Measurements from ENCODE around the gene CRYBG2.
A peak's percentile ranks its signal among the peaks of the same experiment; 100 is the strongest.

The CRYBG2 gene

GRCh38 chr1:26322042-26322331 is 31.9 kb downstream of the CRYBG2 start:
- in situ Hi-C loops (cut with MboI; ENCODE audit: low pct_unique_long_range_greater_than_20kb, low sequenced_read_pairs, unreplicated experiment): loop anchor here (5.0 kb wide), 1 partner anchor 35 kb away; no protein-coding TSS in a partner anchor
- TF ChIP-seq CTCF (IDR thresholded peaks at IDR 0.05; ENCODE audit: extremely low read depth, insufficient read depth, missing control alignments): no peak
- DNase-seq (ENCODE audit: low spot score): no peak

GRCh38 chr1:26321315-26322041 is 32.5 kb downstream of the CRYBG2 start:
- in situ Hi-C loops (cut with MboI; ENCODE audit: low pct_unique_long_range_greater_than_20kb, low sequenced_read_pairs, unreplicated experiment): loop anchor here (5.0 kb wide), 1 partner anchor 34 kb away; no protein-coding TSS in a partner anchor
- peak; percentile 91 for TF ChIP-seq CTCF (IDR thresholded peaks at IDR 0.05; ENCODE audit: extremely low read depth, insufficient read depth, missing control alignments)
- DNase-seq (ENCODE audit: low spot score): peak; percentile 86

- in situ Hi-C loops (cut with MboI; ENCODE audit: low pct_unique_long_range_greater_than_20kb, low sequenced_read_pairs, unreplicated experiment): loop anchor here (5.0 kb wide), 1 partner anchor 34 kb away; no protein-coding TSS in a partner anchor
- TF ChIP-seq CTCF (IDR thresholded peaks at IDR 0.05; ENCODE audit: extremely low read depth, insufficient read depth, missing control alignments): no peak
- no peak for DNase-seq (ENCODE audit: low spot score)
Observed at GRCh38 chr1:26320896-26321295, 33.0 kb downstream of the CRYBG2 start.

- no peak for TF ChIP-seq CTCF (IDR thresholded peaks at IDR 0.05; ENCODE audit: extremely low read depth, insufficient read depth, missing control alignments)
- no peak for DNase-seq (ENCODE audit: low spot score)
- in situ Hi-C loops (cut with MboI; ENCODE audit: low pct_unique_long_range_greater_than_20kb, low sequenced_read_pairs, unreplicated experiment): no loop called here
Observed at GRCh38 chr1:26318338-26319064, 35.4 kb downstream of the CRYBG2 start.

GRCh38 chr1:26317612-26318337 is 36.2 kb downstream of the CRYBG2 start, which contains the start of gene CD52:
TSS of gene CD52 (plus strand) at chr1:26317958. CDS start at chr1:26318018, 60 bp downstream.
- in situ Hi-C loops (cut with MboI; ENCODE audit: low pct_unique_long_range_greater_than_20kb, low sequenced_read_pairs, unreplicated experiment): no loop called here
- DNase-seq (ENCODE audit: low spot score): peak; percentile 73
- TF ChIP-seq CTCF (IDR thresholded peaks at IDR 0.05; ENCODE audit: extremely low read depth, insufficient read depth, missing control alignments): no peak

GRCh38 chr1:26317146-26317545 is 36.8 kb downstream of the CRYBG2 start:
- no peak for TF ChIP-seq CTCF (IDR thresholded peaks at IDR 0.05; ENCODE audit: extremely low read depth, insufficient read depth, missing control alignments)
- in situ Hi-C loops (cut with MboI; ENCODE audit: low pct_unique_long_range_greater_than_20kb, low sequenced_read_pairs, unreplicated experiment): no loop called here
- no peak for DNase-seq (ENCODE audit: low spot score)
